HG02623 (cell line): ENCODE data around the gene SLC25A43.

Experiments
- ATAC-seq: cut with Tn5 transposase; IDR thresholded peaks from one replicate; pipeline ENCODE4 v1.9.1; 2021; ENCODE audit warnings: moderate library complexity; ENCODE audit not compliant: unreplicated experiment

The SLC25A43 gene

GRCh38 chrX:119495734-119496726 lies 96.9 kb downstream of the SLC25A43 start:
- no peak for ATAC-seq

- ATAC-seq, result no peak
Observed at GRCh38 chrX:119497185-119497584, 98.0 kb downstream of the SLC25A43 start.

GRCh38 chrX:119500061-119500800 lies 101.1 kb downstream of the SLC25A43 start:
- no peak for ATAC-seq

- ATAC-seq, result no peak
Observed at GRCh38 chrX:119501511-119502148, 102.5 kb downstream of the SLC25A43 start.

- ATAC-seq, result no peak
Observed at GRCh38 chrX:119502727-119503483, 103.8 kb downstream of the SLC25A43 start.

GRCh38 chrX:119503484-119503861 lies 104.3 kb downstream of the SLC25A43 start:
- ATAC-seq, result no peak
